ENCODE results near the gene TCF7.

Gene TCF7

DNA sequence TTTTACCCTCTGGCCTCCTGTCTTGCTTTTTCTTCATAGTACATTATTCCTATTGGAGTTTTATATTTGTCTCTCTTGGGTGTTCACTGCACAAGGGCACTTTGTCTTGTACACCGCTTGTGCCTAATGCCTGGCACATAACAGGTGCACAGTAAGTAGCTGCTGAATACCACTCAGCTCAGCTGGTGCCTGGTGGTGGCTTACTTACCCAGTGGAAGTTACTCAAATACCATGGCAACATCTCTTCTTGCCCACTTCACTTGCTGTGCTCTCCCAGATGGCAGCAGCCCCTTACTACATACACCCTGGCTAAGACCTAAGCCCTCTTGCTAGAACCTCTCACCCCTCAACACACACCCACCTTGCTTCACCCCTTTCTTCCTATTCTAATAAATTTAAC lies 73.6 kb downstream of the TCF7 start:
- TF ChIP-seq, protein P1, sequence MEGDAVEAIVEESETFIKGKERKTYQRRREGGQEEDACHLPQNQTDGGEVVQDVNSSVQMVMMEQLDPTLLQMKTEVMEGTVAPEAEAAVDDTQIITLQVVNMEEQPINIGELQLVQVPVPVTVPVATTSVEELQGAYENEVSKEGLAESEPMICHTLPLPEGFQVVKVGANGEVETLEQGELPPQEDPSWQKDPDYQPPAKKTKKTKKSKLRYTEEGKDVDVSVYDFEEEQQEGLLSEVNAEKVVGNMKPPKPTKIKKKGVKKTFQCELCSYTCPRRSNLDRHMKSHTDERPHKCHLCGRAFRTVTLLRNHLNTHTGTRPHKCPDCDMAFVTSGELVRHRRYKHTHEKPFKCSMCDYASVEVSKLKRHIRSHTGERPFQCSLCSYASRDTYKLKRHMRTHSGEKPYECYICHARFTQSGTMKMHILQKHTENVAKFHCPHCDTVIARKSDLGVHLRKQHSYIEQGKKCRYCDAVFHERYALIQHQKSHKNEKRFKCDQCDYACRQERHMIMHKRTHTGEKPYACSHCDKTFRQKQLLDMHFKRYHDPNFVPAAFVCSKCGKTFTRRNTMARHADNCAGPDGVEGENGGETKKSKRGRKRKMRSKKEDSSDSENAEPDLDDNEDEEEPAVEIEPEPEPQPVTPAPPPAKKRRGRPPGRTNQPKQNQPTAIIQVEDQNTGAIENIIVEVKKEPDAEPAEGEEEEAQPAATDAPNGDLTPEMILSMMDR (IDR thresholded peaks at IDR 0.05; ENCODE audit: low read depth, low read length, missing control alignments), result no peak
- DNase-seq (ENCODE audit: extremely low read depth, low read depth), result no peak
- H3K4me3 ChIP-seq (replicated peaks; ENCODE audit: low read depth, low read length), result no peak overlapping the region

DNA sequence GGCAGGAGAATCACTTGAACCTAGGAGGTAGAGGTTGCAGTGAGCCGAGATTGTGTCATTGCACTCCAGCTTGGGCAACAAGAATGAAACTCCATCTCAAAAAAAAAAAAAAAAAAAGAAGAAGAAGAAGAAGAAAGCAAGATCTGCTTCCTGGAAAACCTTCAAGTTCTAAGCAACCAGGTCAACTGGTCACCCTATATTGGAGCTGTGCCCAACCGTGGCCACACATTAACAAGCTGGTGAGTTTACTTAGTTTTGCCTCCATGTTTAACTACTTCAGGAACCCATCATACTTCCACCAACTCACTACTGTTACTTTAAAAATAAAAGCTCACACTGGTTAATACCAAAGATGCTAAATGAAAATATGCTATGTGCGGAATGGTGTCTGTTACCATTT lies 74.5 kb downstream of the TCF7 start:
- TF ChIP-seq, protein P1 (IDR thresholded peaks at IDR 0.05; ENCODE audit: low read depth, low read length, missing control alignments), result no peak
- no peak overlapping the region for H3K4me3 ChIP-seq (replicated peaks; ENCODE audit: low read depth, low read length)
- no peak for DNase-seq (ENCODE audit: extremely low read depth, low read depth)

DNA sequence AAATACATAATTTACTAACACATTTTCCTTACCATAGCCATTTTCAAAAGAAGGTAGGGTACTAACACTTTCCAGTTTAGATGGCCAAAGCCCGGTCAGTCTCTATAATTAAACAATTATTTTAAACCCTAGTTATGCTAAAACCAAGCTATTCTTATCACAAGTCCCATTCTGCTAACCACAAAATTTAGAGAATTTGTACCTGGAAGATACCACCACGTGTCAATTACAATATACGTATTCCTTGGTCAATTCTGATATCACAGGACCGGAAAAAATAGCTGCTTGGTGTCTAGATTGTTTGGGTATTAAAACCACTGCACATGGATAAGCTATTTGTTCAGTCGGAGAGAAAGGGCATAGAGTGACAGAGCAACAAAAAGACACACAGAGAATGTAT lies 81.2 kb downstream of the TCF7 start:
- DNase-seq (ENCODE audit: extremely low read depth, low read depth), result no peak
- TF ChIP-seq, protein P1 (IDR thresholded peaks at IDR 0.05; ENCODE audit: low read depth, low read length, missing control alignments), result no peak
- no peak overlapping the region for H3K4me3 ChIP-seq (replicated peaks; ENCODE audit: low read depth, low read length)
